RWPE2 (cell line): Measurements from ENCODE around the gene DOCK3.

Source experiments
- ATAC-seq: fragments of 200-7000 bp; cut with Tn5 transposase; 3 replicates; pipeline ENCODE4 v1.9.1; 2021; ENCODE audit warnings: low read depth
- DNase-seq: peaks from one replicate; pipeline ENCODE4 v3.0.0-alpha.2; 2020; ENCODE audit warnings: low spot score
- H3K27ac ChIP-seq: fragments of 450-650 bp; 2 replicates; pipeline ENCODE4 v1.5.1; 2017; ENCODE audit warnings: mild to moderate bottlenecking; ENCODE audit not compliant: poor library complexity, severe bottlenecking
- H3K27me3 ChIP-seq: fragments of 250-450 bp; sonication (Bioruptor Pico); 2 replicates; pipeline ENCODE4 v1.5.1; 2021; ENCODE audit warnings: mild to moderate bottlenecking, moderate library complexity; ENCODE audit not compliant: insufficient read depth, poor library complexity, severe bottlenecking
- H3K36me3 ChIP-seq: fragments of 250-450 bp; sonication (Bioruptor Pico); 2 replicates; pipeline ENCODE4 v1.5.1; 2020; ENCODE audit warnings: low read depth, mild to moderate bottlenecking, moderate library complexity
- H3K4me1 ChIP-seq: fragments of 250-450 bp; sonication (Bioruptor Pico); 2 replicates; pipeline ENCODE4 v1.5.1; 2021; ENCODE audit warnings: mild to moderate bottlenecking, moderate library complexity; ENCODE audit not compliant: insufficient read depth, poor library complexity, severe bottlenecking
- H3K4me3 ChIP-seq: fragments of 250-450 bp; sonication (Bioruptor Pico); 2 replicates; pipeline ENCODE4 v1.5.1; 2021; ENCODE audit warnings: mild to moderate bottlenecking, moderate library complexity; ENCODE audit not compliant: severe bottlenecking
- H3K9me3 ChIP-seq: fragments of 250-450 bp; sonication (Bioruptor Pico); 2 replicates; pipeline ENCODE4 v1.5.1; 2021; ENCODE audit warnings: mild to moderate bottlenecking, moderate library complexity; ENCODE audit not compliant: severe bottlenecking
- CTCF ChIP-seq: fragments of 450-650 bp; IDR thresholded peaks from one replicate; pipeline ENCODE4 v1.5.1; 2017; ENCODE audit warnings: mild to moderate bottlenecking, moderate library complexity; ENCODE audit not compliant: poor library complexity, severe bottlenecking

DOCK3 gene

GRCh38 chr3:51354731-51355615 is 680.2 kb downstream of the DOCK3 start:
- no peak for ATAC-seq
- no peak overlapping the region for H3K4me3 ChIP-seq
- H3K4me1 ChIP-seq = peaks cover 6% of the 10 kb centered on the region
- no peaks in the 10 kb centered on the region for H3K36me3 ChIP-seq
- no peaks in the 10 kb centered on the region for H3K9me3 ChIP-seq
- DNase-seq = no peak
- no peak overlapping the region for H3K27ac ChIP-seq
- no peak for TF ChIP-seq CTCF
- H3K27me3 ChIP-seq = no peaks in the 10 kb centered on the region

GRCh38 chr3:51355891-51356578 is 681.3 kb downstream of the DOCK3 start:
- no peak overlapping the region for H3K27ac ChIP-seq
- ATAC-seq (0 out of 3 replicates have a peak, but pooled peaks have one; percentile 21), DNase-seq (no peak)
- H3K9me3 ChIP-seq = no peaks in the 10 kb centered on the region
- no peaks in the 10 kb centered on the region for H3K27me3 ChIP-seq
- no peak for TF ChIP-seq CTCF
- H3K4me3 ChIP-seq = no peak overlapping the region
- peaks cover 6% of the 10 kb centered on the region for H3K4me1 ChIP-seq
- no peaks in the 10 kb centered on the region for H3K36me3 ChIP-seq

- ATAC-seq (no peak), DNase-seq (no peak)
- no peaks in the 10 kb centered on the region for H3K27me3 ChIP-seq
- no peak overlapping the region for H3K27ac ChIP-seq
- no peak overlapping the region for H3K4me3 ChIP-seq
- TF ChIP-seq CTCF = no peak
- H3K9me3 ChIP-seq = no peaks in the 10 kb centered on the region
- no peaks in the 10 kb centered on the region for H3K36me3 ChIP-seq
- H3K4me1 ChIP-seq = peaks cover 6% of the 10 kb centered on the region
These were observed 683.1 kb downstream of the DOCK3 start for GRCh38 chr3:51357856-51358255.

GRCh38 chr3:51358981-51359380 is 684.3 kb downstream of the DOCK3 start:
- no peaks in the 10 kb centered on the region for H3K36me3 ChIP-seq
- no peak overlapping the region for H3K27ac ChIP-seq
- no peaks in the 10 kb centered on the region for H3K27me3 ChIP-seq
- no peaks in the 10 kb centered on the region for H3K9me3 ChIP-seq
- DNase-seq = no peak
- no peak for TF ChIP-seq CTCF
- no peak overlapping the region for H3K4me3 ChIP-seq
- ATAC-seq = no peak
- H3K4me1 ChIP-seq = peaks cover 6% of the 10 kb centered on the region

- no peaks in the 10 kb centered on the region for H3K9me3 ChIP-seq
These were observed 686.1 kb downstream of the DOCK3 start for GRCh38 chr3:51360806-51361205.

More at GRCh38 chr3:51360806-51361205, 686.1 kb downstream of the DOCK3 start:
- ATAC-seq = no peak
- Histone ChIP-seq H3K4me1 (peaks cover 5% of the 10 kb centered on the region), H3K4me3 (no peak overlapping the region), H3K27ac (no peak overlapping the region), H3K36me3 (no peaks in the 10 kb centered on the region), H3K27me3 (no peaks in the 10 kb centered on the region)
- no peak for DNase-seq
- no peak for TF ChIP-seq CTCF
